Activated naive CD8-positive, alpha-beta T cell (primary cell): Measurements from ENCODE around the gene MAST4.

Experiments used
- H3K27ac Mint-ChIP-seq: one replicate; pipeline ENCODE4 v1.8.0; 2021; ENCODE audit warnings: mixed read lengths
- H3K27me3 Mint-ChIP-seq: one replicate; pipeline ENCODE4 v1.8.0; 2021; ENCODE audit warnings: mixed read lengths
- H3K36me3 Mint-ChIP-seq: one replicate; pipeline ENCODE4 v1.8.0; 2021; ENCODE audit warnings: mixed read lengths
- H3K4me1 Mint-ChIP-seq: one replicate; pipeline ENCODE4 v1.8.0; 2021; ENCODE audit warnings: low read depth, mixed read lengths
- H3K4me3 Mint-ChIP-seq: one replicate; pipeline ENCODE4 v1.8.0; 2021; ENCODE audit warnings: mild to moderate bottlenecking, mixed read lengths
- H3K9me3 Mint-ChIP-seq: one replicate; pipeline ENCODE4 v1.8.0; 2021; ENCODE audit warnings: low read depth, mixed read lengths

The MAST4 gene

DNA sequence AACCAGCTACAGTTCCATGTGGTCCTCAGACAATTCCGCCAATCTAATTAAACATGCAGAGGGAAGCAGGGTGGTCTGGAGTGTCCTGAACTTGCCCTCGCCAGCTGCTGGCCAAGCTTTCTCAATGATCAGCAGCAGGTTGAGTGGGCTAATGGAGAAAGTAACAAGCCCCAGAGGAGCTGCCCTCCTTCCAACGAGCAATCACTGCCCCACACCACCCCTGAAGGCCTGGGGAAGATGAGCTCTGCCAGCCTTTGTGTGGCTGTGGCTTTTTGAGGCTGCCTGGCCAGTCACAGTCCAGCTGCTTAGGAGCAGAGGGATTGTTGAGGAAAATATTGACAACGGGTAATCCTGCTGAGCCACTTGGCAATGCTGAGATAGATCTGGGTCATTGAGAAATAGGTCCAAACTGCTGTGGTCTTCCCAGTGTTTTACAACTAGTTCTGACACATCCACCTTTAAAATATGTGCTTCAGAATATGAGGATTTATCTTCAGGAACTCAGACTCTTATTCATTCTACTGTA is 493.1 kb downstream of the MAST4 start:
- H3K27me3 Mint-ChIP-seq = no peaks in the 10 kb centered on the region

DNA sequence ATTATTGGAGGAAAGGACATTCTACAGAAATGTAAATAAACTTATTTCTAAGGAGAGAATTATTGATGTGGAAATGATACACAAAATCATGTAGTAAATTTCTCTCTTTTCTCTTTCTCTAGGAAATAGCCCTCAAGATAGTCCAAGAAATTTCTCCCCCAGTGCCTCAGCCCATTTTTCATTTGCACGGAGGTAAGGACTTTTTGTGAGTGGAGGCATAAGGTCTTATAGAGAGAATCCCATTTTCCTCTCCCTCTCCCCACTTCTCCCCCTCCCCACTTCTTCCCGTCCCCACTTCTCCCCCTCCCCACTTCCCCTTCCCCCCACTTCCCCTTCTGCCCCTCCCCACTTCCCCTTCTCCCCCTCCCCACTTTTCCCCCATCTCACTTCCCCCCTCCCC is 493.8 kb downstream of the MAST4 start:
- Mint-ChIP-seq H3K27me3 (no peaks in the 10 kb centered on the region), H3K9me3 (no peaks in the 10 kb centered on the region), H3K4me1 (peaks cover 4% of the 10 kb centered on the region), H3K27ac (no peak overlapping the region), H3K36me3 (peaks cover 9% of the 10 kb centered on the region), H3K4me3 (no peak overlapping the region)

More for the DNA sequence above, 493.1 kb downstream of the MAST4 start:
- peaks cover 6% of the 10 kb centered on the region for H3K36me3 Mint-ChIP-seq
- H3K4me1 Mint-ChIP-seq = peaks cover 4% of the 10 kb centered on the region
- H3K27ac Mint-ChIP-seq = no peak overlapping the region
- H3K9me3 Mint-ChIP-seq = no peaks in the 10 kb centered on the region
- H3K4me3 Mint-ChIP-seq = no peak overlapping the region

DNA sequence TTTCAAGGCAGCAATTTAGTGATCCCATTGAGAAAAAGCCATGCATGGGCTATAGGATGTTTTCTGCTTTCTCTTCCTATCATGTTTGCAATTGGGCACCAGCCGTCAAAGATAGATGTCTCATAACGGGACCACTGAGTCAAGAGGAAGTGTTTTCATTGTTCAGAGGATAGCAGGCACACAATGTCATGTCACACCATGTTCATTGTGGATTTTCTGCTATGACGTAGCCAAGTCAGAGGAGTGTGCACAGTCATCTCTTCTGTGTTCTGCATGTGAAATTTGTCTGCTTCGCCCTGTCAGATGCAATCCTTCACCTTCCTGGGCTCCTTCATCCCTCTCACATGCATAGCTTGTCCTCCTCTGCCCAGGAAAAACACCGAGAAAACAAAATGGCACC is 494.4 kb downstream of the MAST4 start:
- H3K27me3 Mint-ChIP-seq = no peaks in the 10 kb centered on the region
- H3K9me3 Mint-ChIP-seq = no peaks in the 10 kb centered on the region
- no peak overlapping the region for H3K27ac Mint-ChIP-seq
- H3K4me1 Mint-ChIP-seq = peaks cover 2% of the 10 kb centered on the region
- H3K36me3 Mint-ChIP-seq = peaks cover 13% of the 10 kb centered on the region
- H3K4me3 Mint-ChIP-seq = no peak overlapping the region

DNA sequence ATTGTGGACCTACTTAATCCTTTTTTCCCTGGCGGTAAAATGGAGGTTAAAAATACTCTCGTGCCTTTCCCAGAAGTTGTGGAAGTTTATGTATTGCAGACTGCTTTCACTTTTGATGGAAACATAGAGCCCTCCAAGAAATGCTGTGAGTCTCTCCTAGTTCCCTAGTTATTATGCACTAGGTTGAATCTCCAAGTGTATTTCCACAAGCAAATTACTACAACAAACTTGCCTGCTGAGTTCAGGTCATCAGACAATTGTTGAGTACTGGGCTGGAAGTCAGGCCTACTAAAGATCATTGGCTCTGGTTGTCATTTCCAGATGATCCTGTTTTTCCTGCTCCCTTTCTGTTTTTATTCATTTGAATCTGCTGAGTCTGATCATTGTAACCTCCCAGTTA is 496.3 kb downstream of the MAST4 start:
- Mint-ChIP-seq H3K9me3 (no peaks in the 10 kb centered on the region), H3K4me3 (no peak overlapping the region), H3K27me3 (no peaks in the 10 kb centered on the region), H3K4me1 (no peaks in the 10 kb centered on the region), H3K27ac (no peak overlapping the region), H3K36me3 (peaks cover 17% of the 10 kb centered on the region)

DNA sequence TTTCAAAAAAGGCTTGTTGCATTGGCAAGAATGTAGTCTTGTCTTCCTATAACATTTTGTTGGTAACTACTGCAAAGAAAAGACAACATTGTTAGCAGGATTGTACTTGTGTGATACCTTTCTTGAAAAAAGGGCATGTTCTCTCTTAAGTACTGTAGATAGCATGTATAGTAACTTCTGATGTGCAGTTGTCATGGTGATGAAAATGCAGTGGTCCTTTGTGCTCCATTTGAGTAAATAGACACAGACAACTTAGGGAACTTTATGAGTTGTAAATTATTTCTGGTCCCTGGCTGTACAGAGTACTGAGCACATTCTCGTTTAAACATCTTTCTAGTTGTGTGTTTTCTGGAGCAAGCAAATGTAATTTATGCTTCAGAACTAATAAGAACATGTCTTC is 497.1 kb downstream of the MAST4 start:
- H3K27me3 Mint-ChIP-seq = no peaks in the 10 kb centered on the region
- peaks cover 17% of the 10 kb centered on the region for H3K36me3 Mint-ChIP-seq
- H3K27ac Mint-ChIP-seq = no peak overlapping the region
- H3K4me3 Mint-ChIP-seq = no peak overlapping the region
- no peaks in the 10 kb centered on the region for H3K4me1 Mint-ChIP-seq
- H3K9me3 Mint-ChIP-seq = no peaks in the 10 kb centered on the region

DNA sequence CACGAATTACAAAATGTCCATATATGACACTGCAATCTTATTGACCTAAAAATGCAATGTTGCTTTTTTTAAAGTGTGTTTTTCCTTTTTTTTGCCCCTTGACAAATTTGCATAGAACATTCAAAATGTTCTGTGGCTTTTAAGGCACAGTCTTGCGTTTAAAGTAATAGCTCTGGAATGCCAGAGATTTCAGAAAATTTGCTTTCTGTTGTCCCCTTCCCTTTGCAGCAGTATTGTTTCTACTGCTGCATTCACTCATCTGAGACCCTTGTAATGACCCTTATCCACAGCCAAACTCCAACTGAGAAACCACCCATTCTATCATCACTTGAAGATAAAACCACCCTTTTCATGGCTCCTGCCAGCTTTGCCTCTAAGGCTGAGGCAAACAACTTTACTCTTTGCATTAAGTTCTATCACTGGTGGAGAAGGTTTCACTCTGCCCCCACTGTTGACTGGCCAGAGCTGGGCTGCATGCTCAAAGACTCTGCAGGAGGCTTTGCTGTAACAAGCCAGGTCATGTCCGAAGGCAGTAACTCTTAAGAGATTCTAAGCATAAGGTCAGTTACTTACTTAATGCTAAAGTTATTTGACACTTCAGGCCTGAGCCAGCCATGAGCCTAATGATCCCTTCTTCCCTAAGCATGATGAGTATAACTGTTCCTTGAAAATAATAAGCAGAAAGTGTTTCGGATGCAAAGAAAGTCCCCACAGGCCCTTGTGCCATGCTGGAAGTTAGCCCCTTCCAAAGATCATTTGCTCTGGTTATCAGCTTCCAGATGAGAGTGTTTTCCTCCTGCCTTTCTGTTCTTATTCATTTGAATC is 498.5 kb downstream of the MAST4 start:
- Mint-ChIP-seq H3K4me1 (no peaks in the 10 kb centered on the region), H3K27me3 (no peaks in the 10 kb centered on the region), H3K27ac (no peak overlapping the region), H3K9me3 (no peaks in the 10 kb centered on the region), H3K36me3 (peaks cover 17% of the 10 kb centered on the region), H3K4me3 (no peak overlapping the region)

DNA sequence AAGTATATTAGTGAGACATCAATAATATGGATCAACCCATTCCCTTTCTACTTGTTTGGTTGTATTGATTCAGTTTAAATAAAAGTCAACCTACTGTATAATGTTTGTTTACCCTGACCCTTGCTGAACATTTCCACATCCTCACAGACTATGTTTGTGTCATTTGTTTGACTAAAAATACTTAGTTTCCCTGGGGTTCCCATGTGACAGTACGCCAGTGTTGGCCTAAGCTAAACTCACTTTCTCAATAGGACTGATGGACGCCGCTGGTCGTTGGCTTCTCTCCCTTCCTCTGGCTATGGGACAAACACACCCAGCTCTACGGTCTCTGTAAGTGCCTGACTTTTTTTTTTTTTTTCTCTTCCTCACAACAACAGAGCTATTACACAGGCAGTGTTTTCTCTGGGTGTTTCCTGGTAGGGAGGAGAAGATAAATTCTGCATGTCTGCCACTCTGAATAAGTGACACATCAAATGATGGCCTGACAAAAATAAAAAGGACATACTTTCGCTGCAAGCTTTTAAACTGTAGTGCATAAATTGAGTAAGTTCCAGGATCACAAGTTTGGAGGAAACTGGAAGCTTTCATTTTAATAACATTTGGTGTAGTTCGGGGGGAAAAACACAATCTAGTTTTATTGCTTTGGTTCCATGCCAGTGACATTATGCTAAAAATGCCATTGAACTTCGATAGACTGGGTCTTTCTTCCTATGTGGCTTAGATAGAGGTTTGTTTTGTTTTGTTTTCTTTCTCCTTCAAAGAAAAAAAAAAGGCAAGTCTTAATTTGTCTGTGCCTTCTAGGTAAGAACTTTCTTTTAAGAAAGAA is 499.4 kb downstream of the MAST4 start:
- Mint-ChIP-seq H3K4me1 (no peaks in the 10 kb centered on the region), H3K9me3 (no peaks in the 10 kb centered on the region), H3K27me3 (no peaks in the 10 kb centered on the region), H3K36me3 (peaks cover 20% of the 10 kb centered on the region), H3K27ac (no peak overlapping the region), H3K4me3 (no peak overlapping the region)

DNA sequence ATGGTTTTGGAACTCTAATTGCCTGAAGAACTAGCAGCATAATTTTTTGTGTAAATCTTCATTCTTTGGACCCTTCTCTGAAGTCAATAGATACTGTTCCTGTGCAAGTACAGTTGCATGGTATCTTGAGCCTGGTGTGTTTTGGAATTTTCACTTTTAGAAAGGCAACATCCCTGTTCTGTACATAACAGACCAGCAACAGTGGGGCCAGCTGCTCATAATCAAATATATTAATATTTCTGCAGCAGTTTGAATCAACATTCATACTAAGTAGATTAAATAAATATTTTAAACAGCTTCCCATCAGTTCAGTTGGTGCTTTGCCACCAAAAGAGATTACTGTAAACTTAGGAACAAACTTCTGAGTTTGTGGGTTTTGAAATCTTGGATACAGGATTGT is 502.5 kb downstream of the MAST4 start:
- no peaks in the 10 kb centered on the region for H3K9me3 Mint-ChIP-seq
- H3K27ac Mint-ChIP-seq = no peak overlapping the region
- peaks cover 30% of the 10 kb centered on the region for H3K36me3 Mint-ChIP-seq
- no peaks in the 10 kb centered on the region for H3K4me1 Mint-ChIP-seq
- H3K27me3 Mint-ChIP-seq = no peaks in the 10 kb centered on the region
- no peak overlapping the region for H3K4me3 Mint-ChIP-seq

DNA sequence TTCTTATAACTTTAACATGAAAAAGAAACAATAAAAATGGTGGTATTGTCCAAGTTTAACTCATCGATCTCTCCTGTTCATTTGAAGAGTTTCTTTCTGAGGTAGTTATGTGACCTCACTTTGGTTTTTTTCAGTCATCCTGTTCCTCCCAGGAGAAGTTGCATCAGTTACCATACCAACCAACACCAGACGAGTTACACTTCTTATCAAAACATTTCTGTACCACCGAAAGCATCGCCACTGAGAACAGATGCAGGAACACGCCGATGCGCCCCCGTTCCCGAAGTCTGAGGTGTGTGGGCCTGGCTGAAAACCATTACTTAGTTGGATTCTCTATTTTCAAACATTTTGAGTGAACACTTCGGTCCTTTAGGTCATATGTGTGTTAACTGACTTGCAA is 504.1 kb downstream of the MAST4 start:
- Mint-ChIP-seq H3K27ac (no peak overlapping the region), H3K4me3 (no peak overlapping the region)

DNA sequence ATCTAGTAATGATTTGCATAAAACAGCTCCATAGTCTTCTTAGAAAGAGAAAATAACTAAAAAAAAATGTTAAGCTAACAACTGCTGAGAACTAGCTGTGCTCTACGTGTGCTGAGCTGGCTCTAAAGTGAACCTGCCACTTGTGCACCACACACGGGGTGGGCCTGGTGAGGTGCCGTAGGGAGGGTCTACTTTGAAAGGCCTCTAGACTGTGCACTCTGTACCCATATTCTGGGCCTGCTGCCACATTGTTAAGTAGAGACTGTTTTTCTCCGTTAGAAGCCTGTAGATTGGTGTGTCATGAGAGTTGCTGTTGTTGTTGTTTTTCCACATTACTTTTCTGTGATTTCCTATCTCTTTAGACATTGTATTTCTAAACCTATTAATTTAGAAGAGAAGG is 506.5 kb downstream of the MAST4 start:
- no peaks in the 10 kb centered on the region for H3K4me1 Mint-ChIP-seq
- no peak overlapping the region for H3K27ac Mint-ChIP-seq
- peaks cover 29% of the 10 kb centered on the region for H3K36me3 Mint-ChIP-seq

More for the DNA sequence above, 504.1 kb downstream of the MAST4 start:
- Mint-ChIP-seq H3K4me1 (no peaks in the 10 kb centered on the region), H3K36me3 (peaks cover 28% of the 10 kb centered on the region), H3K27me3 (no peaks in the 10 kb centered on the region), H3K9me3 (no peaks in the 10 kb centered on the region)

DNA sequence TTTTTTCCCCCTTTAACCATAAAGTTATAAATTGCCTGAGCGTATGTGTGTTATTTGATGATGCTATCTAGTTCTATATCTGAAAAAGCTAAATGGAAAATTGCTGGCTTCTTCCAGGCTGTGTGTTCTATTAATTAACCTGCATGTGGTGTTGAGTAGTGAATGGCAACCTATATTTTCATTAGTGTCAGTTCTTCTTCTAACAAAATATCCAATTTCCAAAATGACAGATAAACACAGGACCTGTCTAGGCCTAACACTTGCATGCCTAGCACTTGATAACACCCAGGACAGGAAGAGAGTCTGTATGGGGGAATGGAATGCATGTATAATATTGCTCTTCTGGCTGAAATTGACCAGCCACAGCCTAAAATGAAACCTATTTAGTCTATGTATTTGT is 508.7 kb downstream of the MAST4 start:
- H3K27me3 Mint-ChIP-seq = no peaks in the 10 kb centered on the region
- H3K4me3 Mint-ChIP-seq = no peak overlapping the region
- peaks cover 33% of the 10 kb centered on the region for H3K36me3 Mint-ChIP-seq
- no peak overlapping the region for H3K27ac Mint-ChIP-seq
- H3K9me3 Mint-ChIP-seq = no peaks in the 10 kb centered on the region
- no peaks in the 10 kb centered on the region for H3K4me1 Mint-ChIP-seq

More for the DNA sequence above, 506.5 kb downstream of the MAST4 start:
- Mint-ChIP-seq H3K4me3 (no peak overlapping the region), H3K9me3 (no peaks in the 10 kb centered on the region), H3K27me3 (no peaks in the 10 kb centered on the region)

DNA sequence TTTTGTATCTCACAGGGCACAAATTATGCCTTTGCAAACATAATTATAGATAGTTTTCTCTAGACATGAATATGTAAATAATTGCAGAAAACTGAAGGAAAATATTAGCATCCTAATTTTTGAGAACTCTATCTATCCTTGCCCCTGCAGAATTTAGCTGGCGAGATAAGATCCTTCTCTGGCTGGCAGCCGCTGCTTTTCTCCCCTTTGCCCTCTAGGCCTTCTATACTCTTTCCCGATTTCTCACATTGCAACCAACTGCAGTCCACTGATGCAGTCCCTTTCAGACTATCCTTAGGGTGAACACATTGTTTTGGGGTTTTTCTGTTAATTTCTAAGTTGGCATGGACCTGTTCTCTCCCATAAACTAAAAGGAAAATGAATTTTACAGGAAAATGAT is 509.1 kb downstream of the MAST4 start:
- Mint-ChIP-seq H3K27ac (no peak overlapping the region), H3K4me3 (no peak overlapping the region), H3K27me3 (no peaks in the 10 kb centered on the region), H3K9me3 (no peaks in the 10 kb centered on the region), H3K4me1 (no peaks in the 10 kb centered on the region), H3K36me3 (peaks cover 36% of the 10 kb centered on the region)

DNA sequence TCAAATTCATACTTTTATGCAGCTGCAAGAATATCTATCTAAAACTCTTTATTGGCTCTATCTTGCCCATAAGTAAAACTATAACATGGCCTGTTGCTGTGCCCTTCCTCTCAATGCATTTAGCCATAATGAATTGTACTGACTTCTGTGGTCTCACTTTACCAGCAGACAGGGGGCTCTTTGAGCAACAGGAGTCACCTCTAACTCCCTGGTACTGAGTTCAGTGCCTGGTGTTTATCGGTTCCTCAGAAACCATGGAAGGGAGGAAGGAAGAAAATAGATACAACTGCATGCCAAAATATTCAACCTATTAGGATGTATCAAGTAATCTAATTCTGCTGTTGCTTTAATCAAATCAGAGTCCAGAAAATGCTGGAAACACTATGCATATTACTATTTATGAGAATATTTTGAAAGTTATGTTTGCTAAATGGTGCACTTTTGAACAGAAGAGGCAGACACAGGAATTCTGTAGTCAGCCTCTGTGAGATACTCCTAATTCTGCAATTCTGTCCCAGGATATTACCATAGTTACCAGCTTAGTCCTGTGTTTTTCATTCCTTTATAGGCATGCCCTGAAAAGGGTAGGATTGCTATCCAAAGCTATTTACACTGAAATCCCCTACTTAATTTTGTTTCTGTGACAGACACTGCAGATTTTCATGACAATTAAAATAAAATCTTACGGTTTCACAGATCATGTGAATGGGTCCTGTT is 510.6 kb downstream of the MAST4 start:
- no peak overlapping the region for H3K4me3 Mint-ChIP-seq
- no peaks in the 10 kb centered on the region for H3K27me3 Mint-ChIP-seq
- no peak overlapping the region for H3K27ac Mint-ChIP-seq
- H3K9me3 Mint-ChIP-seq = no peaks in the 10 kb centered on the region
- H3K36me3 Mint-ChIP-seq = peaks cover 36% of the 10 kb centered on the region
- no peaks in the 10 kb centered on the region for H3K4me1 Mint-ChIP-seq

DNA sequence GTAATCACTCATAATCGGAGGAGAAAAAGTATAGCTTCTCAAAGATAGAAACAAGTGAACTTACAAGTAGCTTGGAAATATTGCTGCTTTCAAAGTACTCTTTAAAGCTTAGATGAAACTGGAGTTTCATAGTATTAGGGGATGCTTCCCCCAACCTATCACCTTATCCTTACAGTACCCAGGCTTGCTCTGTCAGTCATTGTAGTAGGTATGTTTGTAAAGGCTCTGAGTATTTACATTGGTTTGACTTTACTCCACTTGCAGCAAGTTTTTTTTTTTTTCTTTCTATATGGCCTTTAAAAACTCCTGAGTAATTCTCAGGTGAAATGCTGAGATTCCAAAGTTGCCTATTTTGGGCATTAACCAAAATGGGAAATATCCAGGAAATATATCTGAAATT is 515.6 kb downstream of the MAST4 start:
- Mint-ChIP-seq H3K9me3 (no peaks in the 10 kb centered on the region), H3K27me3 (no peaks in the 10 kb centered on the region), H3K36me3 (peaks cover 29% of the 10 kb centered on the region), H3K4me1 (no peaks in the 10 kb centered on the region), H3K27ac (no peak overlapping the region), H3K4me3 (no peak overlapping the region)

DNA sequence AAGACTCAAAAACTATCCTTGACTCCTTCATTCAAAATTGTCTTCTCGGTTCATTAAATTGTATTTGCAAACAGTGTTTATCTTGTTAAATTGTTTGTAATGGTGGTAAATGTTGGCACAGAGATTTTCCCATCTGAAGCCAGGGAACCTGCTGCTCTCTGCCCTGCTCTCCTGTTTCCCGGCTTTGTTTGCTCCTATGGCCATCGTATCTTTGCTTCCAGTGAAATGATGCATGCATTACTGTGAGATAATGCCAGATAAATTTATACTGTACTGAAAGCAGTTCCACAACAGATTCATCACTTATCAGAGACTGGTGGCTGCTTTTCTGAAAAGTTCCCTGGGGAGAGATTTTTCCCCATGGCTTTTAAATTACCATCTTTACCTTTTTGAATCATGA is 519.1 kb downstream of the MAST4 start:
- H3K36me3 Mint-ChIP-seq = peaks cover 32% of the 10 kb centered on the region
- H3K4me1 Mint-ChIP-seq = no peaks in the 10 kb centered on the region
- H3K9me3 Mint-ChIP-seq = no peaks in the 10 kb centered on the region
- H3K4me3 Mint-ChIP-seq = no peak overlapping the region
- no peak overlapping the region for H3K27ac Mint-ChIP-seq
- H3K27me3 Mint-ChIP-seq = no peaks in the 10 kb centered on the region
